Activated T-helper 17 cell treated with anti-CD3 and anti-CD28 coated beads, Interleukin-2, amount 50 U/mL, for 72 hours (primary cell): ENCODE measurements around the gene SLC8A2. TPM values are rescaled to one million over a fixed set of nuclear protein-coding genes. Genes with fewer than 3 reads are reported as not detected.

ENCODE experiments used
- ATAC-seq: fragments of 150-1000 bp; cut with Tn5 transposase; replicated peaks from 2 replicates; pipeline ENCODE4 v1.10.0; 2021; ENCODE audit warnings: mild to moderate bottlenecking, moderate library complexity
- H3K27ac Mint-ChIP-seq: one replicate; pipeline ENCODE4 v1.8.0; 2022; ENCODE audit warnings: mixed read lengths
- H3K27me3 Mint-ChIP-seq: one replicate; pipeline ENCODE4 v1.8.0; 2022; ENCODE audit warnings: mixed read lengths
- H3K36me3 Mint-ChIP-seq: one replicate; pipeline ENCODE4 v1.8.0; 2022; ENCODE audit warnings: low read depth, mild to moderate bottlenecking, mixed read lengths
- H3K4me1 Mint-ChIP-seq: one replicate; pipeline ENCODE4 v1.8.0; 2022; ENCODE audit warnings: mixed read lengths
- H3K4me3 Mint-ChIP-seq: one replicate; pipeline ENCODE4 v1.8.0; 2022; ENCODE audit warnings: mild to moderate bottlenecking, mixed read lengths
- H3K9me3 Mint-ChIP-seq: one replicate; pipeline ENCODE4 v1.8.0; 2022; ENCODE audit warnings: mixed read lengths
- total RNA-seq, 2 donors: library from RNA; stranded (reverse); gene quantifications; one replicate each; pipeline ENCODE4 v1.2.3, GENCODE V29; 2022

The SLC8A2 gene
- total RNA-seq, 2 donors from 2014 or later = 0.06 to 0.50 TPM

- Mint-ChIP-seq H3K36me3 (no peaks in the 10 kb centered on the region), H3K4me1 (peaks cover 10% of the 10 kb centered on the region), H3K27me3 (peaks cover 51% of the 10 kb centered on the region), H3K27ac (no peak overlapping the region), H3K9me3 (no peaks in the 10 kb centered on the region), H3K4me3 (no peak overlapping the region)
- ATAC-seq = no peak
Observed at GRCh38 chr19:47467914-47468313, 3.8 kb downstream of the SLC8A2 start.

- Mint-ChIP-seq H3K9me3 (no peaks in the 10 kb centered on the region), H3K4me3 (no peak overlapping the region), H3K27ac (no peak overlapping the region), H3K4me1 (peaks cover 7% of the 10 kb centered on the region), H3K36me3 (no peaks in the 10 kb centered on the region), H3K27me3 (peaks cover 46% of the 10 kb centered on the region)
- no peak for ATAC-seq
Observed at GRCh38 chr19:47465957-47466356, 5.7 kb downstream of the SLC8A2 start.

- ATAC-seq = no peak
- Mint-ChIP-seq H3K9me3 (no peaks in the 10 kb centered on the region), H3K4me3 (no peak overlapping the region), H3K27ac (no peak overlapping the region), H3K4me1 (peaks cover 6% of the 10 kb centered on the region), H3K36me3 (no peaks in the 10 kb centered on the region), H3K27me3 (peaks cover 35% of the 10 kb centered on the region)
Observed at GRCh38 chr19:47464675-47465419, 6.8 kb downstream of the SLC8A2 start.

GRCh38 chr19:47461876-47462275 is 9.8 kb downstream of the SLC8A2 start:
- no peaks in the 10 kb centered on the region for H3K36me3 Mint-ChIP-seq
- peak; percentile 81 for ATAC-seq
- no peaks in the 10 kb centered on the region for H3K9me3 Mint-ChIP-seq
- no peak overlapping the region for H3K4me3 Mint-ChIP-seq
- no peaks in the 10 kb centered on the region for H3K4me1 Mint-ChIP-seq
- peaks cover 24% of the 10 kb centered on the region for H3K27me3 Mint-ChIP-seq
- no peak overlapping the region for H3K27ac Mint-ChIP-seq

- Mint-ChIP-seq H3K9me3 (no peaks in the 10 kb centered on the region), H3K4me1 (no peaks in the 10 kb centered on the region), H3K27me3 (peaks cover 32% of the 10 kb centered on the region), H3K36me3 (no peaks in the 10 kb centered on the region), H3K4me3 (no peak overlapping the region), H3K27ac (no peak overlapping the region)
- ATAC-seq = no peak
Observed at GRCh38 chr19:47459477-47459876, 12.2 kb downstream of the SLC8A2 start.

- Mint-ChIP-seq H3K27me3 (peaks cover 35% of the 10 kb centered on the region), H3K27ac (no peak overlapping the region), H3K9me3 (no peaks in the 10 kb centered on the region), H3K36me3 (no peaks in the 10 kb centered on the region), H3K4me1 (no peaks in the 10 kb centered on the region), H3K4me3 (no peak overlapping the region)
- no peak for ATAC-seq
Observed at GRCh38 chr19:47458672-47459071, 13.0 kb downstream of the SLC8A2 start.

- ATAC-seq = no peak
- Mint-ChIP-seq H3K4me3 (no peak overlapping the region), H3K36me3 (no peaks in the 10 kb centered on the region), H3K27me3 (peaks cover 32% of the 10 kb centered on the region), H3K9me3 (no peaks in the 10 kb centered on the region), H3K27ac (no peak overlapping the region), H3K4me1 (no peaks in the 10 kb centered on the region)
Observed at GRCh38 chr19:47456721-47457474, 14.8 kb downstream of the SLC8A2 start.

GRCh38 chr19:47450478-47450877 is 21.2 kb downstream of the SLC8A2 start:
- no peak overlapping the region for H3K27ac Mint-ChIP-seq
- no peaks in the 10 kb centered on the region for H3K36me3 Mint-ChIP-seq
- no peak overlapping the region for H3K4me3 Mint-ChIP-seq
- peaks cover 47% of the 10 kb centered on the region for H3K27me3 Mint-ChIP-seq
- H3K4me1 Mint-ChIP-seq = peaks cover 14% of the 10 kb centered on the region
- ATAC-seq = no peak
- no peaks in the 10 kb centered on the region for H3K9me3 Mint-ChIP-seq

GRCh38 chr19:47448360-47448727 is 23.3 kb downstream of the SLC8A2 start:
- no peak for ATAC-seq
- no peaks in the 10 kb centered on the region for H3K36me3 Mint-ChIP-seq
- H3K27ac Mint-ChIP-seq = no peak overlapping the region
- H3K4me3 Mint-ChIP-seq = peak overlapping the region; percentile 7
- H3K27me3 Mint-ChIP-seq = peaks cover 50% of the 10 kb centered on the region
- peaks cover 35% of the 10 kb centered on the region for H3K4me1 Mint-ChIP-seq
- H3K9me3 Mint-ChIP-seq = no peaks in the 10 kb centered on the region

GRCh38 chr19:47447470-47448359 is 24.0 kb downstream of the SLC8A2 start:
- Mint-ChIP-seq H3K4me3 (peak overlapping the region; percentile 58), H3K9me3 (no peaks in the 10 kb centered on the region), H3K27me3 (peaks cover 56% of the 10 kb centered on the region), H3K27ac (no peak overlapping the region), H3K4me1 (peaks cover 38% of the 10 kb centered on the region), H3K36me3 (no peaks in the 10 kb centered on the region)
- peak; percentile 68 for ATAC-seq

GRCh38 chr19:47446534-47447469 is 24.9 kb downstream of the SLC8A2 start:
- Mint-ChIP-seq H3K27me3 (peaks cover 60% of the 10 kb centered on the region), H3K36me3 (no peaks in the 10 kb centered on the region), H3K4me1 (peaks cover 38% of the 10 kb centered on the region), H3K9me3 (no peaks in the 10 kb centered on the region), H3K27ac (no peak overlapping the region), H3K4me3 (peak overlapping the region; percentile 58)
- ATAC-seq = peak; percentile 21

- peak; percentile 39 for ATAC-seq
- Mint-ChIP-seq H3K27ac (peak overlapping the region; percentile 31), H3K4me3 (peak overlapping the region; percentile 58), H3K9me3 (no peaks in the 10 kb centered on the region), H3K27me3 (peaks cover 61% of the 10 kb centered on the region), H3K36me3 (no peaks in the 10 kb centered on the region), H3K4me1 (peaks cover 38% of the 10 kb centered on the region)
Observed at GRCh38 chr19:47445937-47446402, 25.7 kb downstream of the SLC8A2 start.

- Mint-ChIP-seq H3K4me3 (peak overlapping the region; percentile 58), H3K36me3 (no peaks in the 10 kb centered on the region)
Observed at GRCh38 chr19:47445527-47445926, 26.2 kb downstream of the SLC8A2 start.

More at GRCh38 chr19:47445527-47445926, 26.2 kb downstream of the SLC8A2 start:
- H3K9me3 Mint-ChIP-seq = no peaks in the 10 kb centered on the region
- H3K27me3 Mint-ChIP-seq = peaks cover 61% of the 10 kb centered on the region
- peaks cover 38% of the 10 kb centered on the region for H3K4me1 Mint-ChIP-seq
- peak overlapping the region; percentile 31 for H3K27ac Mint-ChIP-seq
- no peak for ATAC-seq
